ENCODE data around the gene CTBP2. TPM values are rescaled to one million over a fixed set of nuclear protein-coding genes. Genes with fewer than 3 reads are reported as not detected.
A peak's percentile ranks its signal among the peaks of the same experiment; 100 is the strongest.

Gene CTBP2
- total RNA-seq, 6 experiments from 2014 or later, result 70.6 to 86.9 (median 78.8) TPM

DNA sequence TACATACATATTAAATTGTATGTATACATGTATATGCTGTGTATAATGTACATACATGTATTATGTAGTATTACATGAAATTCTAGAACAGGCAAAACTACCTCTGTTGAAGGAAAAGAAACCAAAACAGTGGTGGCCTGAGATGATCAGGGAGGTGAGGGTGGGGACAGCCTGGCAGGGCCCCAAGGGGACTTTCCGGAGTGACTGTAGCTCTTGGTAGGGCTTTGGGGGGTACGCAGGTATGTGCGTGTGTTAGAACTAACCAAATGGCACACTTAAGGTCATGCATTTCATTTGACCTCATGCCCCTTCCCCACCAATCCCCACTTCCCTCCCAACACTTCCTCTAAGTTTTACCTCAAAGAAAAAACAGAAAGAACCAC is 31.3 kb downstream of the CTBP2 start:
- TF ChIP-seq CTCF (IDR thresholded peaks at IDR 0.05), result no peak
- Mint-ChIP-seq H3K4me1 (ENCODE audit: low read depth) (peaks cover 59% of the 10 kb centered on the region), H3K27ac (no peak overlapping the region), H3K27me3 (ENCODE audit: insufficient read depth) (peaks cover 7% of the 10 kb centered on the region), H3K9me3 (no peaks in the 10 kb centered on the region), H3K4me3 (no peak overlapping the region), H3K36me3 (ENCODE audit: low read depth) (peaks cover 43% of the 10 kb centered on the region)
- DNase-seq, result no peak

GRCh38 chr10:125128397-125129075 is 31.8 kb downstream of the CTBP2 start:
- H3K27ac Mint-ChIP-seq, result no peak overlapping the region
- peaks cover 59% of the 10 kb centered on the region for H3K4me1 Mint-ChIP-seq (ENCODE audit: low read depth)
- TF ChIP-seq CTCF (IDR thresholded peaks at IDR 0.05), result no peak
- DNase-seq, result no peak
- H3K4me3 Mint-ChIP-seq, result no peak overlapping the region
- H3K36me3 Mint-ChIP-seq (ENCODE audit: low read depth), result peaks cover 43% of the 10 kb centered on the region
- no peaks in the 10 kb centered on the region for H3K9me3 Mint-ChIP-seq
- peaks cover 3% of the 10 kb centered on the region; the same call in 1 of the 2 replicates for H3K27me3 Mint-ChIP-seq (ENCODE audit: insufficient read depth)

DNA sequence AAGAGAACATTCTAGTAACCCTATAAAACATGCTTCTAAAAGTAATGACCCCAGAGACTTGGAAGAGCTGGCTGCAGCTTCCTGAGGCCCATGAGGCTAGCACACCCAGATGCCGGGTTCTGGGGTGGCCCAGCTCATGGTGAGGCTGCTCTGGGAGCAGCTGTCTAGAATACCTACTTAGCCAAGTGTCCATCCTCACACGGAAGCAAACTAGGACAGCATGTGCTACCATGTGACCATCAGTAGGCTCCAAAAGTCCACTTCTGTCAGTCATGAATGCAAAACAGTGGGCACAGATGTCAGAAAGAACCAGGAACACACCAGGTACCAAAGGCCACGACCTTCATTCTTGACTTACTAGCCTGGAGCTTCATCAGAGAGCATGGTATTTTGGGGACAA is 32.4 kb downstream of the CTBP2 start:
- peaks cover 41% of the 10 kb centered on the region for H3K36me3 Mint-ChIP-seq (ENCODE audit: low read depth)
- no peak overlapping the region for H3K4me3 Mint-ChIP-seq
- no peaks in the 10 kb centered on the region for H3K9me3 Mint-ChIP-seq
- H3K27ac Mint-ChIP-seq, result no peak overlapping the region
- H3K27me3 Mint-ChIP-seq (ENCODE audit: insufficient read depth), result peaks cover 3% of the 10 kb centered on the region; the same call in 1 of the 2 replicates
- no peak for DNase-seq
- no peak for TF ChIP-seq CTCF (IDR thresholded peaks at IDR 0.05)
- H3K4me1 Mint-ChIP-seq (ENCODE audit: low read depth), result peaks cover 59% of the 10 kb centered on the region

- Mint-ChIP-seq H3K27ac (no peak overlapping the region), H3K4me3 (no peak overlapping the region; the same call in 1 of the 2 replicates), H3K4me1 (ENCODE audit: low read depth) (peaks cover 57% of the 10 kb centered on the region), H3K9me3 (no peaks in the 10 kb centered on the region), H3K27me3 (ENCODE audit: insufficient read depth) (peaks cover 3% of the 10 kb centered on the region; the same call in 1 of the 2 replicates), H3K36me3 (ENCODE audit: low read depth) (peaks cover 43% of the 10 kb centered on the region)
- no peak for TF ChIP-seq CTCF (IDR thresholded peaks at IDR 0.05)
- DNase-seq, result no peak
These were observed 33.3 kb downstream of the CTBP2 start for GRCh38 chr10:125127110-125127509.

DNA sequence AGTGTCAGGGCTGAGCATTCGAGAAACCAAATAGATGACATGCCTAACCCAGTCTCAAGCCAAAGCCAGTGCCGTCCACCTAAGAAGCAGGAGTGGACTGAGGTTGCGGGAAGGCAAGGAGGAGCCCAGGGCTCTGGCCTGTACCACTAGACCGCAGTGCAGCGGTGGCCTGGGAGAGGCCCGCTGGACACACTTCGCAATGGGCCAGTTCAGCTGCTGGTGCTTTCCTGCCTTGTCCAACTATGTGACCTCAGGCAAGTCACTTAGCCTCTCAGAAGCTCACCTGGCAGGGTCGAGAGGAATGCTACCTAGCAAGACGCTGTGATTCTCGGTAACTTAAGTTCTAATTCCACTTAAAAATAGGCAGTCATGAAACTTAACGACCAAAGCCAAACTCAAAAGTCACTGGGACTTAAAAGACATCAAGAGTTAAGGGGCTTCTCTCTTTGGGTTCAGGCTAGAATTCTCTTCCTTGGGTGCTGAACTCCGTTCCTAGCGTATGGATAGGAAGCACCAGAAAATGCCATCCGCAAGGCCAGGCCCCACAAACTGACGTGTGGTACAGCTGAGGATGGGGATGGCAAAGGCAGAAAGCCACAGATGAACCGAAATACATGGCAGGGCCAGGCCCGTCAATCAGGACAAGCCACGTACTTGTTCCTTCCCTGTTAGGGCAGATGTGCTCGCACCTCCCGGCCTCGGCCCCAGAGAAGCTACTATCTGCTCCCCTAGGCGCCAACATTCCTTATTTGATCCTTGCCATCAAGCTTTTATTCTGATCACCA is 34.2 kb downstream of the CTBP2 start:
- Mint-ChIP-seq H3K4me3 (no peak overlapping the region), H3K27me3 (ENCODE audit: insufficient read depth) (peaks cover 3% of the 10 kb centered on the region; the same call in 1 of the 2 replicates), H3K36me3 (ENCODE audit: low read depth) (peaks cover 34% of the 10 kb centered on the region), H3K4me1 (ENCODE audit: low read depth) (peaks cover 61% of the 10 kb centered on the region), H3K27ac (peak overlapping the region; percentile 0; the same call in 1 of the 2 replicates), H3K9me3 (no peaks in the 10 kb centered on the region)
- DNase-seq, result no peak
- TF ChIP-seq CTCF (IDR thresholded peaks at IDR 0.05), result no peak
